ENCODE results near the gene CCNH. TPM values are rescaled to one million over a fixed set of nuclear protein-coding genes. Genes with fewer than 3 reads are reported as not detected.

Gene CCNH
- polyA plus RNA-seq, 5 donors: 34.6 to 62.1 (median 55.6) TPM

GRCh38 chr5:87367243-87367642 lies 45.5 kb downstream of the CCNH start:
- DNase-seq: no peak

GRCh38 chr5:87361536-87362213 lies 51.1 kb downstream of the CCNH start:
- DNase-seq: no peak

GRCh38 chr5:87361031-87361445 lies 51.7 kb downstream of the CCNH start:
- no peak for DNase-seq

- no peak for DNase-seq
These were observed 52.6 kb downstream of the CCNH start for GRCh38 chr5:87360132-87360531.

GRCh38 chr5:87359106-87359505 lies 53.6 kb downstream of the CCNH start:
- DNase-seq: no peak

- no peak for DNase-seq
These were observed 58.2 kb downstream of the CCNH start for GRCh38 chr5:87354496-87354895.

GRCh38 chr5:87347841-87348240 lies 64.9 kb downstream of the CCNH start:
- DNase-seq: no peak

GRCh38 chr5:87347272-87347671 lies 65.5 kb downstream of the CCNH start:
- DNase-seq: no peak

Other genes with a start within 250 kb of the CCNH start
- 10 to 100 TPM; 39.6 to 66.0 (median 57.2) TPM for gene RASA1, start 145.0 kb downstream of the CCNH start, polyA plus RNA-seq (ENCODE audit: insufficient read depth in 1 of 5, insufficient read length in 5 of 5, low replicate concordance in 1 of 5)